GM18520 (cell line): ENCODE results near the gene USP36.
"Not testable (repeated sequence)": the region's sequence is repeated elsewhere in the genome, so short reads cannot be mapped to it uniquely, and the experiment has no call there.

Experiments used
- ATAC-seq: cut with Tn5 transposase; IDR thresholded peaks from one replicate; pipeline ENCODE4 v1.9.1; 2021; ENCODE audit not compliant: unreplicated experiment

USP36 gene

DNA sequence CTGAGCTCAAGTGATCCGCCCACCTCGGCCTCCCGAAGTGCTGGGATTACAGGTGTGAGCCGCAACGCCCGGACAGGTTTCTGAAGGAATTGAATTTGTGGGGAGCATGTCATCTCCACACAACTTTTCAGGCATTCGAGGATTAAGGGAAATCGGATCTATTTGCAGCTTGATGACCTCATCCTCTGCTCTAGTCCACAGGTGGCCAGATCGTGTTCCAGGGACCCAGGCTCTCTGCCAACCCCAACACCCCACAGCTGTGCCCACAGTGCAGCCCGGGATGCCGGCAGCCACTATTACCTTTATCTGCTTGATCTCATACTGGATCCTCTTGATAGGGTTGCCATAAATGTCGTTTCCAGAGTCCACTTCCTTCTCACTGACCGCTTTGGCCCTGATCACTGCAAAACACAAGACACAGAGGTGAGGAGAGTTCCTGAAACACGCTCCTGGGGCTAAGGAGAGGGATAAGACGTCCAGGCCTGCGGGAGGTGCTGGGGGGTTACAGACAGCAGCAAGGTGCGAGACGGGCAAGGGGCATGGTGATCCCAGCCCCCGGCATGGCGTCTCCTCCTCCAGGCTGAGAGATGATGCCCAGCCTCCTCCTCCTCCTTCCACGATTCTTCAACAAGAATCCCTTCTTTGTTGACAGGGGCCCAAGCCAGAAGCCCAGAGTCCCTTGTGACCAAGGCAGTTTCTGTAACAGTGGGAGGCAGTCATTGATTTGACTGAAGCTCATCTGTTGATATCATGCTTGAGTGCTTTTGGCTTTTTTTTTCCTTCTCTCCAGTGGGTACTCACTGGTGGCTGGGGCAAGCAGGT is 33.1 kb upstream of the USP36 start:
- ATAC-seq = no peak

DNA sequence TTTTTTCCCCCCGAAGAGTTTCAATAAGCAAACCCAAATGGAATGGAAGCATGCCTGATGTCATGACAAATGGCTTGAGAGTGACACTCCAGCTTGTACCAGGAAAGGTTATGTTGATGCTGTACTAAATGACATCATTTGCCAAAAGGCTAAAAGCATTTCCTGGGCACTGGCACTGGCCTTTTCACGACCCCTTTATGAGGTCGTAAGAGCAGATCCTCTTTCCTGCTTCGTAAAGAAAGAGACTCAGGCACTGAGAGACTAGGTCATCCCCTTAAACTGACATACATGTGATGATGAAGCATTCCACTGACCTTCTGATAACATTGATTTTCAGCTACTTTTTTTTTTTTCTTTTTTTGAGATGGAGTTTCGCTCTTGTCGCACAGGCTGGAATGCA is 31.9 kb upstream of the USP36 start:
- no peak for ATAC-seq

DNA sequence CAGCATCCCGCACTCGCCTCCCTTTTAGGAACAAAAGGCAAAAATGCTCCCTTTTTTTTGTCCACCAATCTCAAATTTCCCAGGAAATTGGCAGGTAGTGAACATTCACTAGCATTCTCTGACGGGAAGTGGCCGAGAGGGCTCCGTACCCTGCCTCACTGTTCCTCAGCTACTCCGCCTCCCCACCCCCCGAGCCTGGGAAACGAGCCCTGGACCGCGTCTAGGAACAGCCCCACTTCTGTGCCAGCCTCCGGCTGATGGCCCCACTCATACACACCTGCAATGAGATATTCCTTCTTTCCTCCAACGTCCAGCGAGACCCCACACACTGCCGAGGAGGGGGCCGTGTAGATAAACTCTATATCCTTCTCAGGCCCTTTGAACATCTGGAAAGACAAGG is 30.0 kb upstream of the USP36 start:
- no peak for ATAC-seq

DNA sequence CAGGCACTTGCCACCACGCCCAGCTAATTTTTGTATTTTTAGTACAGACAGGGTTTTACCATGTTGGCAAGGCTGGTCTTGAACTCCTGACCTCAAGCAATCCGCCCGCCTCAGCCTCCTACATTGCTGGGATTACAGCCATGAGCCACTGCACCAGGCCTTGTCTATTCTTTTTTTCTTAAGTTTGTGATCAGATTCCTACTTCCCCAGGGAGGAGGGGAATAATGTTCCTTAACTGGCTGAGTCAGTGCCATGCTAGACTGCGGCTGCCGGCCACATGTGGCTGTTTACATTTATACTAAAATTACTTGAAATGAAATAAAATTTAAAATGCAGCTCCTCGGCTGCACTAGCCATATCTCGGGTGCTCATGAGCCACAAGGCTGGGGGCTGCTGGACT is 27.8 kb upstream of the USP36 start:
- ATAC-seq = no peak

DNA sequence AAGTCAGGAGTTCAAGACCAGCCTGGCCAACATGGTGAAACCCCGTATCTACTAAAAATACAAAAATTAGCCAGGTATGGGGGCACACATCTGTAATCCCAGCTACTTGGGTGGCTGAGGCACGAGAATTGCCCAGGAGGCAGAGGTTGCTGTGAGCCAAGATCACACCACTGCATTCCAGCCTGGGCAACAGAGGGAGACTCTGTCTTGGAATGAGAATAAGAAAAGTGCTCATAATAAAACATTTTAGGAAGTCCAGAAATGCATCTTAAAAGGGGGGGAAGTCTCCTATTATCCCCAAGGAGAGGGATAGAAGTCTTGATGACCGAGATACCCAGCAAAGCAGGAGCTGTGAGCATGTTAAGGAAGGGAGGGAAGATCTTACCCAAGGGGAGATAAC is 26.4 kb upstream of the USP36 start:
- ATAC-seq = not testable (repeated sequence)

DNA sequence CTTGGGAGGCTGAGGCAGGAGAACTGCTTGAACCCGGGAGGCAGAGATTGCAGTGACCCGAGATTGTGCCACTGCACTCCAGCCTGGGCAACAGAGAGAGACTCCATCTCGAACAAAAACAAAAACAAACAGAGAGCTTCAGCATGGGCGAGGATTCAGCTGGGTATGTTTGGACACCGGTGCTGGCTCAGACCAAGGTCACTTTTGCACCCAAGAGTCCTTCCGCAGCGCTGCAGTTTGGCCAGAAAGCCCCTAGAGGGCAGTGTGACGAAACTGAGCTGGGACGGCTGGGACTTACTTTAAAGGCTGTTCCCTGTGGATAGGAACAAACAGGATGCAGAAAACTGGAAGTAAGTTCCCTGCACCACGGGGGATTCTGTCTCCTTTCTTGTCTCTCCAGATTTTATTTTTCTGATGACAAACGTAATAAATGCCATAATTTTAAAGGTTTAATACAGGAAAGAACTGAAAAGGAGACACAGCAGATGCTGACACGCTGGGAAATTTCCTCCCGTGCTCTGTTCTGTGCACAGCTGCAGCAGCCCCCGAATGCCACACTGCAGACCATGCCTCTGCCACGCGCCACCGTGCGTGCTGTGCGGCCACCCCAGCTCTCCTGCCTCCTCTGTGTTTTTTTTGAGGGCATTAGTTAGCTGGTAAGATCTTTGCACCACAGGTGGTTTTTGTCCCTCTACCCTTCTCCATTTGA is 25.2 kb upstream of the USP36 start:
- no peak for ATAC-seq

DNA sequence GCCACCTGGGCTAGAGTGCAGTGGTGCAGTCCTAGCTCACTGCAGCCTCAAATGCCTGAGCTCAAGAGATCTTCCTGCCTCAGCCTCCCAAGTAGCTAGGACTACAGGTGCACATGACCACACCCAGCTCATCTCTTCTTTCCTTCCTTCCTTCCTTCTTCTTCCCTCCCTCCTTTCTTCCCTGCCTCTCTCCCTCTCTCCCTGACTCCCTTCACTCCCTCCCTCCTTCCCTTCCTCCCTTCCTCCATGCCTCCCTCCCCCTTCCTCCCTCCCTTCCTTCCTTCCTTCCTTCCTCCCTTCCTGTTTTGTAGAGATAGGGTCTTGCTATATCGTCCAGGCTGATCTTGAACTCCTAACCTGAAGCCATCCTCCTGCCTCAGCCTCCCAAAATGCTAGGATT is 23.5 kb upstream of the USP36 start:
- no peak for ATAC-seq

DNA sequence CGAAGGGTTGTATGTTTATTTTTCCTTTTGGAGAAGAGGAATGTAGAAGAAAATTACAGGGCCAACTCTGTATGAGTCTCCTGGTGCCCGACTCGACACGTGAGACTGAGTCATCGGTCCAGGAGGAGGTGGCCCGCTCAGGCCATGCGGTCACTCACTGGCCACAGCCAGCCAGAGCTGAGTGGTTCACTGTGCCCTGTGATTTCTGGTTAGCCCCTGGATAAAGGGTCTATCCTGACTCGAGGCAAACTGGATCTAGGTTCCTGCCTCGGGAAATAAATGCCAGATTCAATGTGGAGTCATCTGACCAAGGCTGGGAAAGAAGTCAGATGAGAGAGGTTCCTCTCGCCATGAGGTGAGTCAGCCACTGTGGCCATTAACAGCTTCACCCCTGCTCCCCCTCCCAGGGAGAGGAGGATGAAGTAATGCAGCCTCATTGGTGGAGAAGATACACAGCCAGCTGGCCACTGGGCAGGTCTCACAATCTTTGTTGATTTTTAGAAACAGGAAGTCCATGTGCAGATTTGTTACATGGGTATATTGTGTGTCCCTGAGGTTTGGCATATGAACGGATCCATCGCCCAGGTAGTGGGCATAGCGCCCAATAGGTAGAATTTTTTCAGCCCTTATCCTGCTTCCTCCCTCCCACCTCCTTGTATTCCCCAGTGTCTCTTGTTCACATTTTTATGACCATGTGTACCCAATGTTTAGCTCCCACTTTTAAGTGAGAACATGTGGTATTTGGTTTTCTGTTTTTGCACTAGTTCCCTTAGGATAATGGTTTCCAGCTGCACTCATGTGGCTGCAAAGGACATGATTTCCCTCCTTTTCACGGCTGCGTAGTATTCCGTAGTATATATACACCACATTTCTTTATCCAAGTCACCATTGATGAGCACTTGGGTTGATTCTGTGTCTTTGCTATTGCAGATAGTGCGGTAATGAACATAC is 21.7 kb upstream of the USP36 start:
- ATAC-seq = no peak

DNA sequence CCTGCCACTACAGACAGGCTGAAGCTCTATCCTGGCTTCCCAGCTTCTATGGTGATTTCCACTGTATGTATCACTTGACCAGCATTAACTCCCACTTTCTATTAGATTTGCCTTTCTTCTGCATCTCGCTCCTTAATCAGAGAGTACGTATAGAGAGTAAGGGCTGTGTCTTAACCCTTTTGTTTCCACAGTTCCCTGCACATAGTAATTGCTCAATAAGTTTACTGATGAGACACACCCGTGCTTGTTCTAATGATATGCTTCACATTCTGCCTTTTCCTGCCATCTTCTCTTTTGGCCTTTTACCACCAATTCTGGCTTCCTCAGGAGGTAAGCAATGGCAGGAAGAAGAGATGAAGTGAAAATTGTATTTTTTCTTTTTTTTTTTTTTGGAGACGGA is 20.6 kb upstream of the USP36 start:
- ATAC-seq = no peak

DNA sequence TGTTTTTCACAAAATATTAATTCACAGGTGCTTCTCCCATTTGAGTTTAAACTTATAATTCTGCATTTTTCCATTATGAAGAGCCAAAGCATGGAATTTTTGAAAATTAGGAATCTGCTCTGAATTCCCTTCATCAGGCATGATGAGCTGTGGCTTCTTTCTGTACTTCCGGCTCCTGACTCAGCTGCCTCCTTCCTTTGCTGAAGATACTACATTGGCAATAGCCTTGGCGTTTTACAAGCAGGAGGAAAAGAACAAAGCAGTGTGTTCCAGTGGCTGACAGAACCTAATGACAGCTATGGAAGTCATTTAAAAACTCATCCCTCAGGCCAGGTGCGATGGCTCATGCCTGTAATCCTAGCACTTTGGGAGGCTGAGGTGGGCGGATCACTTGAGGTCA is 18.4 kb upstream of the USP36 start:
- no peak for ATAC-seq

DNA sequence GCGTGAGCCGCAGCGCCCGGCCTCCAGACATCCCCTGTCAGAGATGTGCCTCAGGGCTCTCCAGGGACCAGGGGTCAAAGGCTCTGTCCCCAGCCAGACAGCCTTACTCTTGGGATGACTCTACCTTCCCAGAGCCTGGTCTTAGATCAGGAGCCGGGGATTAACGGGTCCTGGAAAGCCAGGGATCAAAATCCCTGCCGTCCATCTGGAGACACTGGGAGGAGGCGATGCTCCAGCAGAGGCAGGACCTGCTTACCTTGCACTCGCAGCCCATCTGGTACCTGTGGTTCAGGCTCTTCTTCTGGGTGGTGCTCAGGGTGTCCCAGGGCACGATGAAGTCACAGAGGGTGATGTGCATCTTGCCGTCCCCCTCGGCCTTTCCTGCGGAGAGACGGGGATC is 16.7 kb upstream of the USP36 start:
- no peak for ATAC-seq

DNA sequence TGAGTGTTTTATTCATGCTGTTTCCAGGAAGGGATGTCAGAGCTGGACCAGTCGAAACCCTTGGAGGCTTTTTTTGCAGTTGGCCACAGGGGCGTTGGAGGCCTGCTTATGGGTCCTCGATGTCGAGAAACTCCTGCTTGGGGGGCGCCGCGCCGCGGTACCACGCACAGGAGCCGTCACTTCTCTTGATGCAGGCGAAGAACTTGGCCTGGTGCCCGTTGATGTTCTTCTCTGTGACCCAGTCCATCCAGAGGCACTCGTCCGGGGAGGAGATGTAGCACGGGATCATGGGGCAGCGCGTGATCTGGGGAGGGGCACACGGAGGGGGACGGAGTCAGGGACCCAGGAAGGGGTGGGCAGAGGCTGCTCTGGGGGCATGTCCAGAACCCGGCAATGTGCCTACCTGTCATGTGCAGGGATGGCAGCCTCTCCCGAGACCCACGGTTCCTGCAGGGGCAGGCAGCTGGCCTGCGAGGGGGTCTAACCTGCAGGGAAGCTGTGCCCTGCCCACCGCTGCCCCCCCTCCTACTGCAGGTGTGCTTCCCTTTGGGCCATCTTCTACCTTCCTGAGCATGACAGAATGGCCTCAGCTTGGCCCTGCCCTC is 15.0 kb upstream of the USP36 start:
- no peak for ATAC-seq

DNA sequence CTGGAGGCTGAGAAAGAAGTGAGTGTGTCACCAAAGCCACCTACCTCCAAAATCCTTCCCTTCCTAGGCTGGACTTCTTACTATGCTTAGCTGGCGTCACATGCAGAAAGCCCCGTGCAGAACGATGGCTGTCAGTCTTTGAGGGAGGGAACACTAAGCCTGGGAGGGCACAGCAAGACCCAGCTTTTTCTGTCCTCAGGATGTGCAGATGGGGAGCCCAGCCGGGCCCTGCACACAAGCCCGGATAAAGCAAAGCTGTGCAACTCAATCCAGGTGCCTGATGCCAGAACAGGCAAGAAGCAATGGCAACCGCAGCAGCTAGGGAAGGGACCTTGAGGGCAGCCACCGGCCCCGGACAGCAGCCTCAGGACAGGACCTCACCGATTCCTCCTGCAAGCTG is 13.9 kb upstream of the USP36 start:
- no peak for ATAC-seq

DNA sequence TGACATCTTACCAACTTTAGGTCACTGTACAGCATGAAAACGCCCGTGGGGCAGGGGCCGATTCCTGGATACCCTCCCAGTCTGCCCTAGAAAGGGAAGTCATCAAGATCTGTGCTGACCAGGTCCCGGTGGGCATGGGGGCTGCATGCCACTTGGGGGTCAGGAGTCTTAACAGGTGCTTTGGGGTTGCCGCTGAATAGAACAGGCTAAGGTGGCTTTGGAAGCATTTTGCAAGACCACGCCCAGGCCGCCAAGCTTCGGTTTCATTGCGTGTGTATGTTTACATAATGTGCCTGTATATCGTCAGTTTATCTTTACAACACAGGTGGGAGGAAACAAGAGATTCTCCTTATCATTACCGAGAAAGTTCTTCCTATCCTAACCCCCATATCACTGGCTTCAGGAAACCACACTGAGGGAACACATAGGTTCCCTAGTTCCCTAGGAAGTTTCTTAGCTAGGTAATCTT is 13.3 kb upstream of the USP36 start:
- ATAC-seq = no peak

DNA sequence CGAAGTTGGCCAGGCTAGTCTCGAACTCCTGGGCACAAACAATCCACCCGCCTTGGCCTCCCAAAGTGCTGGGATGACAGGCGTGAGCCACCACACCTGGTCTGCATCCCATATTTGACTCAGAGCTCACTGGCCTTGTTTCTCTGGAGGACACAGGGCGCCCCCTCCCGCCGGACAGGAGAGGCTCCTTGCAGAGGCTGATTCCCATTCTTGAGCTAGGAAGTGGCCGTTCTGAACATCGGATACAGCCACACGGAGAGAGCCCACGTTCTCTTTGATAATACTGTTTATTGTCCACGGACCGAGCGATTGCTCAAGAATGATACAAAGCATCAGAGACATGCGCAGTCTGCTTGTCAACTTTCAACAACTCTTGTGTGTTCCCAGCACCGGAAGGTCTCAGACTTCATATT is 12.1 kb upstream of the USP36 start:
- no peak for ATAC-seq

DNA sequence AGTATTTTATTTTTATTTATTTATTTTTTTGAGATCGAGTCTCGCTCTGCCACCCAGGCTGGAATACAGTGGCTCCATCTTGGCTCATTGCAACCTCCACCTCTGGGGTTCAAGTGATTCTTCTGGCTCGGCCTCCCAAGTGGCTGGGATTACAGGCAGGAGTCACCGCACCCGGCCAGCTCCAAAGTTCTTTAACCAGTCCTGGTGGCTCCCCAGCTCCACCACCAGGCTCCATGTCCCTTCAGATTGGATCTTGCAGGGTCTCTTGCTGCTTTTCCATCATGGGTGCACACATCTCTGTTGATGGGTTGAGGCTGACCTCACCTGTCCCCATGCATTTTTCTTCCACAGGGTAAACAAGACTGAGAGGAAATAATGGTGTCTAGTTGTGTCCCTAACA is 8.4 kb upstream of the USP36 start:
- ATAC-seq = no peak

DNA sequence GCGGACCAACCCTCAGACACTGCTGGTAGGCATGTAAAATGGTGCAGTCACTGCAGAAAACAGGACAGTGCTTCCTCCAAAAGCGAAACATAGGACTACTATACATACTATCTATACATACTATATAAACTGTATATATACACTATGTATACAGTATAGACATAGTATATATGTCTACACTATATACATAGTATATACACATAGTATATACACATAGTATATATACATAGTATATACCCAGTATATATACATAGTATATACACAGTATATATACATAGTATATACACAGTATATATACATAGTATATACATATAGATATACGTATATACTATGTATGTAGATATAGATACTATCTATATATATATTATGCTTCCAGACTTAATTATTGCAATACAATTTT is 6.4 kb upstream of the USP36 start:
- ATAC-seq = no peak

DNA sequence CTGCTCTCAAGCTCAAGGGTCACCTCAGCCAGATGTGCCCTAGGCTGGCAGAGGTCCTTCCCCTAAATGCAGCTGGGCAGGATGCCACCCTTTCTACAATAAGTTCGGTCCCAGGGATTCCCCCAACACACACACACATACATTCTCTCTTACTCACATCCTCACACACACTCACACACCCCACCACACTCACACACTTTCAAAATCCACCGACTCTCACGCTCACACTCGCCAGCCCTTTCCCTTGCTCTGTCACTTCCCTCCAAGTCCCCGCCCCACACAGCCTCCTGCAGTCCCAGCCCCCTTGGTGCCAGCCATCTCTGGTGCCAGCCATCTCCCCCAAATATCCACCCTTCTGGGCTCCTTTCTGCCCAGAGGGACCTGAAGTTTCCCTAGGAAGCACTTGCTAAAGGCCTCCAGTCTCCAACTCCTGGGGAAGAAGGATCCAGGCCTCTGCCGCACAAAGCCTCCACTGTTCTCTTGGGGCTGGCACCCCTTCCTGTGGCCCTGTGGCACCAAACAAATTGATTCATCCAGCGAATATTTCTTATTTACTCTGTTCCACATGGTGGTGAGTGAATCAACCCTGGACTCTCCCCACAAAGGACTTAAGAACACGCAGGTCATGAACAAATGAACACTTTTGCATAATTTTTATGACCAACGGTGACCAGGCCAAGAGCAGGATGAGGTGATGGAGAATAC is 3.8 kb upstream of the USP36 start:
- no peak for ATAC-seq

DNA sequence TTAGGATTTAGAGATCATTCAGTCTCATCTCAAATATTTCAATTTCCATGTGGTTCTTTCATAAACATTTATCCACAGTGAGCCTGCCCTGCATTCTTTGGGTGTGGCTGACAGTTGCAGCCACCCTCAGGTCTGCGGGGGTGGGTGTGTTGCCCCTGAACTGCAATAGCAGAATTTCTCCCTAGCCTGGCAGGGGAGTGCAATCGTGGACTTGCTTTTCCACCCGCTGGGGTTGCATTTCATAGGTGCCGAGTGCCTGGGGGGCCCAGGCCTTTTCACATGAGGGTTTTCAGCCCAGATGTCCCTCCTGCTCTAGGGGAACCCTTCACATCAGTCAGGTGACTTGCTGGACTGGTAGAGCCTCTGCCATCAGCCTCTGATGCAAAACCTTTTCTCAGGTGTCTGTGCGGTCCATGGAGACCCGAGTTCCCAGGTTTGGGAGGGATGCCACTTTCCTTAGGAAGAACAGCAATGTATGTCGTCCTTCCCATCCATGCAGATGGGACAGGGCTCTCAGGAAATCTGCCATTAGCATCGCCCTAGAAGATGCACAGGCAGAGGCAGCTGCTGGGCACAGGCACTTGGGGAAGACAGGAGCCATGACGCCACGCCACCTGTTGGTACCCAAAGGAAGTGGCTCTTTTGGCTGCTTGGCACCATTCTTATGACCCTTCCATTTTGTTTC is 2.4 kb upstream of the USP36 start:
- ATAC-seq = no peak

DNA sequence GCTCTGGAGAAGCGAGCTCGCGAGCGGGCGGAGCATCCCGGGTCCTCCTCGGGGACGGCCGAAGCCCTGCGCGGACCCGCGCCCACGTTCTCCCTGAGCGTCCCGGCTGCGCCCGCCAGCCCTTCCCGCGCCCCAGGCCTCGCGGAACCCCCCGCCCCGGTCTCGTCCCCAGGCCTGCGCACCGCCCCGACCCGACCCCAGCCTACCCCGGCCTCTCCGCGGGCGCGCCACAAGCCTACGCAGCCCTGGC is 159 bp downstream of the USP36 start:
- peak; percentile 5 for ATAC-seq
